ENCODE data around the gene PRDM16. TPM values are rescaled to one million over a fixed set of nuclear protein-coding genes. Genes with fewer than 3 reads are reported as not detected.

Gene PRDM16
- total and polyA plus RNA-seq, 2 of the 8 experiments (the other 6 are each of a cell fraction or from before 2014, with no cell fraction given), result 0.39 to 0.43 TPM

GRCh38 chr1:3212453-3213355 is 143.7 kb downstream of the PRDM16 start:
- WGBS, 2 experiments (ENCODE audit: extremely low coverage in 1 of 2, insufficient coverage in 1 of 2, insufficient read length in 1 of 2, insufficient replicate concordance in 2 of 2, low coverage in 1 of 2, low lambda C conversion rate in 2 of 2, missing lambda C conversion rate in 1 of 2), result 94% methylated on average over 24 of the region's 34 CpGs; no CpG with 5 or more reads in 1 of the 2 experiments
- H3K56ac ChIP-seq (replicated peaks; ENCODE audit: insufficient read length, low read depth, low read length), result no peak overlapping the region
- H3K9me3 ChIP-seq (ENCODE audit: insufficient read depth in 2 of 2, low read depth in 1 of 2, low read length in 1 of 2), result no peaks in the 10 kb centered on the region
- H3K9ac ChIP-seq (replicated peaks in 1 of 4; ENCODE audit: extremely low read depth in 1 of 4, low read depth in 3 of 4, low read length in 3 of 4), result no peak overlapping the region
- no peaks in the 10 kb centered on the region; a peak in 1 of 7 replicates for H3K4me1 ChIP-seq (replicated peaks in 1 of 4; ENCODE audit: control insufficient read depth in 3 of 4, insufficient read depth in 4 of 4, low read length in 3 of 4)
- H3K23ac ChIP-seq (ENCODE audit: insufficient read length), result no peak overlapping the region
- H3K36me3 ChIP-seq (ENCODE audit: control insufficient read depth in 2 of 4, insufficient read depth in 4 of 4, low read length in 3 of 4), result no peaks in the 10 kb centered on the region
- H3K14ac ChIP-seq (ENCODE audit: insufficient read length), result no peak overlapping the region
- no peak overlapping the region for H2BK20ac ChIP-seq (ENCODE audit: low read length)
- H4K8ac ChIP-seq (ENCODE audit: extremely low read depth, insufficient read depth, low read length), result no peak overlapping the region
- peaks cover 0 to 2% of the 10 kb centered on the region in 2 experiments for H4K20me1 ChIP-seq (replicated peaks in 1 of 2; ENCODE audit: control insufficient read depth in 1 of 2, insufficient read depth in 2 of 2, low read length in 2 of 2)
- FAIRE-seq (no peak), DNase-seq (ENCODE audit: low read depth in 1 of 2, low spot score in 2 of 2) (no peak)
- no peaks in the 10 kb centered on the region; a peak in 1 of 7 replicates for H3K27me3 ChIP-seq (replicated peaks in 1 of 4; ENCODE audit: control insufficient read depth in 3 of 4, extremely low read depth in 1 of 4, insufficient read depth in 3 of 4, low read length in 3 of 4)
- no peaks in the 10 kb centered on the region for H3K79me2 ChIP-seq (ENCODE audit: control insufficient read depth in 1 of 2, insufficient read depth in 2 of 2, low read length in 2 of 2)
- H3K23me2 ChIP-seq (ENCODE audit: low read depth, low read length), result no peaks in the 10 kb centered on the region
- H2BK120ac ChIP-seq (replicated peaks; ENCODE audit: low read depth, low read length), result no peak overlapping the region
- no peak overlapping the region for H2AFZ ChIP-seq (ENCODE audit: low read length)
- POLR2A ChIA-PET (ENCODE audit: partially characterized antibody), result no interaction called here
- CTCF ChIA-PET (ENCODE audit: partially characterized antibody), result interaction anchor here (1.1 kb wide), 1 partner anchor 212 kb away, joined by 4 read pairs; no protein-coding TSS in a partner anchor
- H2AK5ac ChIP-seq (ENCODE audit: low read depth, low read length), result no peak overlapping the region
- H2BK12ac ChIP-seq (ENCODE audit: low read depth, low read length), result no peak overlapping the region
- no peak overlapping the region for H3K27ac ChIP-seq (ENCODE audit: low read depth, low read length)
- no peak overlapping the region for H4K5ac ChIP-seq (ENCODE audit: insufficient read length, low read depth, low read length)
- no peak overlapping the region for H3K4me2 ChIP-seq (ENCODE audit: insufficient read depth in 1 of 2, low read depth in 2 of 2, low read length in 2 of 2)
- no peak overlapping the region for H3K18ac ChIP-seq (ENCODE audit: extremely low read depth, low read length)
- no peak overlapping the region for H2BK15ac ChIP-seq (ENCODE audit: low read length)
- H3K4me3 ChIP-seq (ENCODE audit: extremely low read depth in 1 of 4, insufficient read depth in 2 of 4, low read depth in 3 of 4, low read length in 4 of 4), result no peak overlapping the region
- H4K91ac ChIP-seq (replicated peaks; ENCODE audit: insufficient read length, low read length), result no peak overlapping the region
- no peak overlapping the region for H3K4ac ChIP-seq (replicated peaks; ENCODE audit: insufficient read length, low read depth, low read length)
- no peak overlapping the region for H2BK5ac ChIP-seq (ENCODE audit: low read depth, low read length)
- H3K79me1 ChIP-seq (ENCODE audit: low read depth, low read length), result no peaks in the 10 kb centered on the region
- TF ChIP-seq FOSL1 (IDR thresholded peaks at IDR 0.05; ENCODE audit: insufficient read depth, low read depth, low read length) (no peak), ASH2L (IDR thresholded peaks at IDR 0.05; ENCODE audit: low read length) (no peak), BACH1 (IDR thresholded peaks at IDR 0.05; ENCODE audit: low read length) (no peak), RBBP5 (IDR thresholded peaks at IDR 0.05; ENCODE audit: borderline replicate concordance, low read depth, low read length) (no peak), CEBPB (IDR thresholded peaks at IDR 0.05; ENCODE audit: low read depth, low read length) (no peak), NANOG (IDR thresholded peaks at IDR 0.05; ENCODE audit: insufficient read depth, low read depth, low read length, poor library complexity, severe bottlenecking) (no peak), KDM1A (IDR thresholded peaks at IDR 0.05; ENCODE audit: borderline replicate concordance, low read length) (no peak), RNF2 (IDR thresholded peaks at IDR 0.05; ENCODE audit: borderline replicate concordance, low read depth, low read length, missing control alignments, poor library complexity, severe bottlenecking) (no peak), GABPA (IDR thresholded peaks at IDR 0.05; ENCODE audit: borderline replicate concordance, insufficient read depth, low read length) (no peak), CTBP2 (IDR thresholded peaks at IDR 0.05; ENCODE audit: borderline replicate concordance, insufficient read depth, insufficient read length, low read length) (no peak), SRF (IDR thresholded peaks at IDR 0.05; ENCODE audit: low read depth, low read length) (no peak), BRCA1 (IDR thresholded peaks at IDR 0.05; ENCODE audit: low read depth, low read length) (no peak)

Data from H1 (cell line).